GM19397 (cell line): ENCODE results near the gene CEMIP.

Experiments
- ATAC-seq: cut with Tn5 transposase; IDR thresholded peaks from one replicate; pipeline ENCODE4 v1.9.1; 2021; ENCODE audit warnings: mild to moderate bottlenecking, moderate library complexity; ENCODE audit not compliant: unreplicated experiment

The CEMIP gene

GRCh38 chr15:80780416-80781221, 1.4 kb downstream of the CEMIP start:
- no peak for ATAC-seq

GRCh38 chr15:80783260-80783659, 4.1 kb downstream of the CEMIP start:
- ATAC-seq = no peak

- no peak for ATAC-seq
These were observed 6.2 kb downstream of the CEMIP start for GRCh38 chr15:80785335-80785734.

GRCh38 chr15:80785811-80786354, 6.7 kb downstream of the CEMIP start:
- no peak for ATAC-seq

- ATAC-seq = no peak
These were observed 8.1 kb downstream of the CEMIP start for GRCh38 chr15:80787316-80787715.

GRCh38 chr15:80788536-80788935, 9.4 kb downstream of the CEMIP start:
- no peak for ATAC-seq

- ATAC-seq = no peak
These were observed 10.1 kb downstream of the CEMIP start for GRCh38 chr15:80789296-80789695.

- no peak for ATAC-seq
These were observed 10.6 kb downstream of the CEMIP start for GRCh38 chr15:80789796-80790195.

- no peak for ATAC-seq
These were observed 11.1 kb downstream of the CEMIP start for GRCh38 chr15:80790236-80790635.

- no peak for ATAC-seq
These were observed 11.8 kb downstream of the CEMIP start for GRCh38 chr15:80791004-80791403.

- no peak for ATAC-seq
These were observed 17.2 kb downstream of the CEMIP start for GRCh38 chr15:80796407-80796806.

GRCh38 chr15:80798911-80799310, 19.7 kb downstream of the CEMIP start:
- ATAC-seq = no peak

- no peak for ATAC-seq
These were observed 20.9 kb downstream of the CEMIP start for GRCh38 chr15:80800067-80800466.

GRCh38 chr15:80801891-80802680, 22.9 kb downstream of the CEMIP start:
- no peak for ATAC-seq

GRCh38 chr15:80803580-80804525, 24.7 kb downstream of the CEMIP start:
- ATAC-seq = no peak

GRCh38 chr15:80804970-80805495, 25.9 kb downstream of the CEMIP start:
- ATAC-seq = no peak

- ATAC-seq = no peak
These were observed 32.7 kb downstream of the CEMIP start for GRCh38 chr15:80811781-80812315.

GRCh38 chr15:80815106-80815505, 35.9 kb downstream of the CEMIP start:
- no peak for ATAC-seq

- ATAC-seq = no peak
These were observed 37.0 kb downstream of the CEMIP start for GRCh38 chr15:80816049-80816653.

- ATAC-seq = no peak
These were observed 37.8 kb downstream of the CEMIP start for GRCh38 chr15:80816936-80817335.
